Parathyroid adenoma (tissue), 2 donors: Measurements from ENCODE around the gene RADIL.

Experiments
- H2AFZ ChIP-seq: fragments of 300-600 bp; sonication (generic); one replicate; pipeline ENCODE4 v1.7.0; 2017; ENCODE audit warnings: antibody characterized with exemption, mild to moderate bottlenecking
- H3K27ac ChIP-seq: fragments of 300-600 bp; sonication (generic); one replicate; pipeline ENCODE4 v1.7.0; 2017
- H3K27me3 ChIP-seq: fragments of 300-600 bp; sonication (generic); one replicate; pipeline ENCODE4 v1.7.0; 2017; ENCODE audit warnings: low read length; ENCODE audit not compliant: control insufficient read depth, insufficient read depth
- H3K36me3 ChIP-seq: fragments of 300-600 bp; sonication (generic); one replicate; pipeline ENCODE4 v1.7.0; 2017; ENCODE audit warnings: low read length; ENCODE audit not compliant: control insufficient read depth, insufficient read depth
- H3K4me1 ChIP-seq: fragments of 300-600 bp; sonication (generic); one replicate; pipeline ENCODE4 v1.7.0; 2017; ENCODE audit warnings: control low read depth
- H3K4me2 ChIP-seq: fragments of 300-600 bp; sonication (generic); one replicate; pipeline ENCODE4 v1.7.0; 2017; ENCODE audit warnings: low read length
- H3K4me3 ChIP-seq: fragments of 300-600 bp; sonication (generic); one replicate; pipeline ENCODE4 v1.7.0; 2017; ENCODE audit warnings: low read depth, low read length
- H3K79me2 ChIP-seq: fragments of 300-600 bp; sonication (generic); one replicate; pipeline ENCODE4 v1.7.0; 2017; ENCODE audit warnings: control low read depth
- H3K9ac ChIP-seq: fragments of 300-600 bp; sonication (generic); one replicate; pipeline ENCODE4 v1.7.0; 2017; ENCODE audit warnings: mild to moderate bottlenecking
- H3K9me3 ChIP-seq: fragments of 300-600 bp; sonication (generic); one replicate; pipeline ENCODE4 v1.7.0; 2017; ENCODE audit warnings: low read length; ENCODE audit not compliant: control insufficient read depth
- CTCF ChIP-seq: fragments of 300-600 bp; sonication (generic); IDR thresholded peaks from one replicate; pipeline ENCODE4 v1.7.0; 2017; ENCODE audit warnings: antibody characterized with exemption, mild to moderate bottlenecking
- donor health status: primary hyperparathyroidism.

RADIL gene

GRCh38 chr7:4871930-4872675 lies 11.4 kb downstream of the RADIL start:
- no peak overlapping the region for H3K27ac ChIP-seq
- no peaks in the 10 kb centered on the region for H3K9me3 ChIP-seq
- H3K9ac ChIP-seq: no peak overlapping the region
- no peak overlapping the region for H2AFZ ChIP-seq
- no peaks in the 10 kb centered on the region for H3K27me3 ChIP-seq
- no peaks in the 10 kb centered on the region for H3K36me3 ChIP-seq
- H3K4me2 ChIP-seq: no peak overlapping the region
- TF ChIP-seq CTCF: no peak
- H3K4me3 ChIP-seq: no peak overlapping the region
- H3K4me1 ChIP-seq: no peaks in the 10 kb centered on the region
- H3K79me2 ChIP-seq: peaks cover 3% of the 10 kb centered on the region

GRCh38 chr7:4871056-4871680 lies 12.3 kb downstream of the RADIL start:
- Histone ChIP-seq H3K79me2 (peaks cover 3% of the 10 kb centered on the region), H3K27ac (no peak overlapping the region), H2AFZ (no peak overlapping the region), H3K4me3 (no peak overlapping the region), H3K27me3 (no peaks in the 10 kb centered on the region), H3K4me1 (no peaks in the 10 kb centered on the region), H3K9me3 (no peaks in the 10 kb centered on the region), H3K36me3 (no peaks in the 10 kb centered on the region), H3K4me2 (no peak overlapping the region), H3K9ac (no peak overlapping the region)
- no peak for TF ChIP-seq CTCF

GRCh38 chr7:4868493-4868892 lies 15.0 kb downstream of the RADIL start:
- H3K9me3 ChIP-seq: no peaks in the 10 kb centered on the region
- H3K36me3 ChIP-seq: no peaks in the 10 kb centered on the region
- no peaks in the 10 kb centered on the region for H3K79me2 ChIP-seq
- no peak overlapping the region for H3K9ac ChIP-seq
- no peak for TF ChIP-seq CTCF
- H3K4me1 ChIP-seq: no peaks in the 10 kb centered on the region
- no peak overlapping the region for H3K27ac ChIP-seq
- H3K4me3 ChIP-seq: no peak overlapping the region
- H2AFZ ChIP-seq: no peak overlapping the region
- H3K4me2 ChIP-seq: no peak overlapping the region
- no peaks in the 10 kb centered on the region for H3K27me3 ChIP-seq

GRCh38 chr7:4866528-4867496 lies 16.7 kb downstream of the RADIL start:
- Histone ChIP-seq H2AFZ (no peak overlapping the region), H3K27me3 (no peaks in the 10 kb centered on the region), H3K4me3 (no peak overlapping the region), H3K79me2 (no peaks in the 10 kb centered on the region), H3K9ac (no peak overlapping the region), H3K4me1 (no peaks in the 10 kb centered on the region), H3K4me2 (no peak overlapping the region), H3K36me3 (no peaks in the 10 kb centered on the region), H3K9me3 (no peaks in the 10 kb centered on the region), H3K27ac (no peak overlapping the region)
- TF ChIP-seq CTCF: no peak
